22Rv1 (cell line): ENCODE measurements around the gene PREX1.

ENCODE experiments used
- ZFX ChIP-seq: fragments of 450-650 bp; IDR thresholded peaks from 2 replicates; pipeline ENCODE4 v1.6.1; 2017; ENCODE audit warnings: antibody characterized with exemption, borderline replicate concordance
- TF ChIP-seq, protein P1 (sequence below): fragments of 450-650 bp; IDR thresholded peaks from 2 replicates; pipeline ENCODE4 v1.5.1; 2017; ENCODE audit warnings: mild to moderate bottlenecking

DNA sequence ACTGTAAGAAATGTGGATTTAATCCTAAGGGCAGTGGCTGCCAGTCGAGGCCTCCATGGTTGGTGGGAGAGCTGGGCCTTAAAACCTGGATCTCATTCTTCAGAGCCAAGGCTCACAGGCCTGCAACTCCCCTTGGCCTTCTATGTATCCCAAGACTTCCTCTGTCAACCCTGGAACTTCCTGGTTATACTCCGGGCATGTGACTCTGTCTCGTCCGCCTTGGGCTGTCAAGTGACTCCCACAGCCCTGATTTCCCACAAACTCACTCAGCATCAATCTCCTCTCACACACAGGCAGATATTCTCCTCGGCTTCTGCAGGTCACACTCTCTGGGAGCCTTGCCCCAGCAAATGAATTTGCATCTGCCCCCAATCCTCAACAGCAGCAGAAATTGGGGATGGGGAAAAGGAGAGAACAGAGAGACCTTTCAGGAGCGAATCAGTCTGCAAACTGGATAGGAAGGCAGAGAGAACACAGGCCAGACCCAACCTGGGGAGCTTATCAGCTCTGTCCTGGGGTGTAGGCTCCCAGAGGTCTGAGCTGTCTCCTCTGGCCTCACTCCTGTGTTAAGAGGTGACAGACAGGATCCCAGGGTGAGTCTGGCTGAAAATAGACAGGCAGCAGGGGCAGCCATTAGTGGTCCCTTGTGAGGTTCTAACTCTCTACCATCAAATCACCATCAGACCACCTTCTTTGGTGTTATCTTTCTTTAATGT, 30.4 kb upstream of the PREX1 start:
- TF ChIP-seq, protein P1, sequence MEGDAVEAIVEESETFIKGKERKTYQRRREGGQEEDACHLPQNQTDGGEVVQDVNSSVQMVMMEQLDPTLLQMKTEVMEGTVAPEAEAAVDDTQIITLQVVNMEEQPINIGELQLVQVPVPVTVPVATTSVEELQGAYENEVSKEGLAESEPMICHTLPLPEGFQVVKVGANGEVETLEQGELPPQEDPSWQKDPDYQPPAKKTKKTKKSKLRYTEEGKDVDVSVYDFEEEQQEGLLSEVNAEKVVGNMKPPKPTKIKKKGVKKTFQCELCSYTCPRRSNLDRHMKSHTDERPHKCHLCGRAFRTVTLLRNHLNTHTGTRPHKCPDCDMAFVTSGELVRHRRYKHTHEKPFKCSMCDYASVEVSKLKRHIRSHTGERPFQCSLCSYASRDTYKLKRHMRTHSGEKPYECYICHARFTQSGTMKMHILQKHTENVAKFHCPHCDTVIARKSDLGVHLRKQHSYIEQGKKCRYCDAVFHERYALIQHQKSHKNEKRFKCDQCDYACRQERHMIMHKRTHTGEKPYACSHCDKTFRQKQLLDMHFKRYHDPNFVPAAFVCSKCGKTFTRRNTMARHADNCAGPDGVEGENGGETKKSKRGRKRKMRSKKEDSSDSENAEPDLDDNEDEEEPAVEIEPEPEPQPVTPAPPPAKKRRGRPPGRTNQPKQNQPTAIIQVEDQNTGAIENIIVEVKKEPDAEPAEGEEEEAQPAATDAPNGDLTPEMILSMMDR: no peak
- TF ChIP-seq ZFX: no peak
